HepG2 (cell line): Measurements from ENCODE around the gene SERPIND1. TPM values are rescaled to one million over a fixed set of nuclear protein-coding genes. Genes with fewer than 3 reads are reported as not detected.

Experiments
- ATAC-seq: fragments of 200-7000 bp; cut with Tn5 transposase; 3 replicates; pipeline ENCODE4 v1.9.1; 2020; ENCODE audit warnings: mild to moderate bottlenecking, moderate library complexity
- BruUV-seq: library from RNA; stranded (reverse); fragments of 400-500 nt; replicated peaks from 2 replicates; lab custom pipeline; 2021; lab: Mats Ljungman, UMichigan
- CTCF ChIA-PET: fragments of 300-600 bp; formaldehyde crosslinking; extraction: SDS; loops from one replicate; lab custom pipeline; 2021; ENCODE audit warnings: low total read pairs, inconsistent platforms, low intra/inter-chr PET ratio; lab: Yijun Ruan, JAX
- POLR2A ChIA-PET: fragments of 350-600 bp; sonication (Branson Sonifier 250); formaldehyde crosslinking; loops from one replicate; lab custom pipeline; 2020; ENCODE audit warnings: antibody characterized with exemption, inconsistent platforms; lab: Yijun Ruan, JAX
- DNase-seq: peaks from one replicate; pipeline ENCODE4 v3.0.0-alpha.2; 2015; ENCODE audit warnings: low spot score
- FAIRE-seq: peaks from 3 replicates; lab custom pipeline; 2011; peaks lifted over from hg19 to GRCh38; lab: Jason Lieb, UNC
- H2AFZ ChIP-seq: one replicate; pipeline ENCODE4 v1.6.1; 2011; ENCODE audit warnings: low read length, inconsistent platforms
- H3K27ac ChIP-seq: fragments of 300-600 bp; 3 replicates; pipeline ENCODE4 v1.8.0; 2011; ENCODE audit warnings: mixed run types, mild to moderate bottlenecking, mixed read lengths, low read length, inconsistent platforms; ENCODE audit not compliant: insufficient read depth; ENCODE audit errors: extremely low read length
- H3K27me3 ChIP-seq, 2 experiments: fragments of 200-600 bp in 1 of 2; 2 replicates in 1 of 2; 3 replicates in 1 of 2; pipeline versions ENCODE4 v1.6.0 to v1.8.0; 2011; ENCODE audit warnings: low read length in 2 of 2, mild to moderate bottlenecking in 2 of 2, moderate library complexity in 2 of 2, inconsistent platforms in 1 of 2; ENCODE audit not compliant: insufficient read depth in 2 of 2, control insufficient read depth in 1 of 2
- H3K36me3 ChIP-seq, 2 experiments: fragments of 200-600 bp in 1 of 2; replicated peaks in 1 of 2; 2 replicates in 1 of 2; 3 replicates in 1 of 2; pipeline versions ENCODE4 v1.5.1 to v1.8.0; 2011; ENCODE audit warnings: low read length in 2 of 2, inconsistent platforms in 1 of 2; ENCODE audit not compliant: insufficient read depth in 2 of 2, control insufficient read depth in 1 of 2
- H3K4me1 ChIP-seq: 2 replicates; pipeline ENCODE4 v1.5.1; 2012; ENCODE audit warnings: low read length, inconsistent platforms; ENCODE audit not compliant: insufficient read depth
- H3K4me2 ChIP-seq: 2 replicates; pipeline ENCODE4 v1.6.0; 2011; ENCODE audit warnings: low read depth, low read length, inconsistent platforms
- H3K4me3 ChIP-seq, 3 experiments: fragments of 200-600 bp in 1 of 3; sonication (generic), shearing (Covaris generic) in 1 of 3; replicated peaks in 1 of 3; 2 replicates each; pipeline ENCODE4 v1.5.1; 2011 to 2016; ENCODE audit warnings: low read length in 3 of 3, inconsistent platforms in 2 of 3, low read depth in 2 of 3, mild to moderate bottlenecking in 2 of 3, control low read depth in 1 of 3, mixed read lengths in 1 of 3; ENCODE audit not compliant: insufficient read depth in 1 of 3
- H3K79me2 ChIP-seq: one replicate; pipeline ENCODE4 v1.6.1; 2011; ENCODE audit warnings: low read length, inconsistent platforms; ENCODE audit not compliant: insufficient read depth
- H3K9ac ChIP-seq: 2 replicates; pipeline ENCODE4 v1.6.0; 2011; ENCODE audit warnings: mild to moderate bottlenecking, low read depth, low read length, inconsistent platforms; ENCODE audit not compliant: insufficient read depth
- H3K9me3 ChIP-seq: 2 replicates; pipeline ENCODE4 v1.5.1; 2012; ENCODE audit warnings: mild to moderate bottlenecking, low read length
- H4K20me1 ChIP-seq: 2 replicates; pipeline ENCODE4 v1.6.0; 2011; ENCODE audit warnings: inconsistent platforms, mild to moderate bottlenecking, low read length, moderate library complexity; ENCODE audit not compliant: insufficient read depth
- CTCF ChIP-seq: sonication (generic); formaldehyde crosslinking; IDR thresholded peaks from 2 replicates; pipeline ENCODE4 v1.5.0; 2020; ENCODE audit warnings: mild to moderate bottlenecking, missing genetic modification reagents, moderate library complexity
- KLF16 ChIP-seq, 2 experiments: sonication (generic) in 1 of 2; formaldehyde crosslinking in 1 of 2; IDR thresholded peaks; 2 replicates each; pipeline versions ENCODE4 v1.6.1 to v1.8.0; 2016 to 2023; ENCODE audit warnings: missing genetic modification reagents in 2 of 2, missing compliant biosample characterization in 1 of 2
- MAFK ChIP-seq, 2 experiments: IDR thresholded peaks in 1 of 2; conservative IDR thresholded peaks in 1 of 2; 2 replicates each; pipeline ENCODE4 v1.6.1; 2011; ENCODE audit warnings: improper control_type of control experiment in 2 of 2, low read length in 2 of 2
- RXRA ChIP-seq: sonication (generic); formaldehyde crosslinking; IDR thresholded peaks from 2 replicates; pipeline ENCODE4 v1.5.1; 2020; ENCODE audit warnings: missing genetic modification reagents
- SMC3 ChIP-seq: IDR thresholded peaks from 2 replicates; pipeline ENCODE4 v1.6.1; 2011; ENCODE audit warnings: low read length, improper control_type of control experiment
- ZBTB7A ChIP-seq: sonication (generic); formaldehyde crosslinking; IDR thresholded peaks from 2 replicates; pipeline ENCODE4 v1.8.0; 2022; ENCODE audit warnings: mild to moderate bottlenecking, missing genetic modification reagents
- WGBS: methylation state at CpG from one replicate; pipeline ENCODE4 v1.1.6; 2017; ENCODE audit warnings: low lambda C conversion rate; 5-methylcytosine and 5-hydroxymethylcytosine counted together
- in situ Hi-C: cut with HindIII; loops from 2 replicates; pipeline ENCODE4 v1.10.0; 2017; ENCODE audit warnings: low pct_unique_long_range_greater_than_20kb; ENCODE audit not compliant: extremely low pct_ligation_motif_present
- intact Hi-C: fragments of 100-400 bp; cut with micrococcal nuclease; formaldehyde crosslinking; loops from one replicate; pipeline ENCODE4 v1.10.0; 2022; ENCODE audit not compliant: unreplicated experiment
- polyA plus RNA-seq, 8 experiments: library from polyadenylated mRNA; depleted of rRNA in 3 of 8; stranded (reverse) in 7 of 8; unstranded in 1 of 8; fragments of >200 nt; fragmentation: Illumina TruSeq in 4 of 8; extraction: Trizol in 4 of 8; gene quantifications; 2 replicates each; pipeline versions ENCODE4 v1.2.1 to v1.2.3, GENCODE V29; 2011 to 2016; ENCODE audit warnings: low read depth in 4 of 8, missing spikeins in 1 of 8, mixed read lengths in 1 of 8; ENCODE audit not compliant: insufficient read depth in 1 of 8
- total RNA-seq, 5 experiments: library from RNA; depleted of rRNA; stranded (reverse); fragments of >200 nt; fragmentation: Illumina TruSeq; extraction: Trizol; gene quantifications; 2 replicates each; pipeline ENCODE4 v1.2.3, GENCODE V29; 2016; ENCODE audit warnings: low read depth in 1 of 5
- TF ChIP-seq, protein P1 (sequence below): IDR thresholded peaks from 2 replicates; pipeline ENCODE4 v1.6.1; 2018; ENCODE audit warnings: missing genetic modification reagents, mild to moderate bottlenecking, missing compliant biosample characterization
- TF ChIP-seq, protein P2 (sequence below): IDR thresholded peaks from 2 replicates; pipeline ENCODE4 v1.6.1; 2016; ENCODE audit warnings: low read depth, control low read depth

SERPIND1 gene
- total and polyA plus RNA-seq, 2 of the 13 experiments (the other 11 are each of a cell fraction or from before 2014, with no cell fraction given): 111 to 350 TPM

GRCh38 chr22:20802922-20803553 lies 29.1 kb downstream of the SERPIND1 start:
- no TSS peak for BruUV-seq
- peaks cover 34 to 84% of the 10 kb centered on the region in 2 experiments for H3K36me3 ChIP-seq
- intact Hi-C loops (no loop called here), in situ Hi-C loops (no loop called here)
- no peaks in the 10 kb centered on the region for H3K4me1 ChIP-seq
- DNase-seq: no peak
- no peak overlapping the region for H2AFZ ChIP-seq
- 92% methylated on average over 5 of the region's 11 CpGs for WGBS
- no peak for ATAC-seq
- no peak for FAIRE-seq
- H3K9me3 ChIP-seq: no peaks in the 10 kb centered on the region
- TF ChIP-seq MAFK (conservative IDR thresholded peaks at IDR 0.05 in 1 of 2, IDR thresholded peaks at IDR 0.05 in 1 of 2; ENCODE audit: low read length in 2 of 2): no peak
- TF ChIP-seq, all 625 proteins: peak for 0
- H3K27me3 ChIP-seq: no peaks in the 10 kb centered on the region
- no peaks in the 10 kb centered on the region for H4K20me1 ChIP-seq
- CTCF ChIA-PET: interaction anchor here (1.2 to 1.7 kb wide), 2 partner anchors 25 to 82 kb away, joined by 3 to 12 read pairs; no protein-coding TSS in a partner anchor
- H3K27ac ChIP-seq: no peak overlapping the region
- no peak overlapping the region for H3K4me3 ChIP-seq
- H3K4me2 ChIP-seq: no peak overlapping the region
- no peaks in the 10 kb centered on the region for H3K79me2 ChIP-seq
- POLR2A ChIA-PET: interaction anchor here (1.4 kb wide), 1 partner anchor 12 kb away, joined by 3 read pairs; no protein-coding TSS in a partner anchor
- no peak overlapping the region for H3K9ac ChIP-seq

GRCh38 chr22:20803696-20804324 lies 29.9 kb downstream of the SERPIND1 start:
- WGBS: 92% methylated on average over 6 of the region's 11 CpGs
- CTCF ChIA-PET: interaction anchor here (1.2 to 1.7 kb wide), 2 partner anchors 26 to 82 kb away, joined by 3 to 12 read pairs; no protein-coding TSS in a partner anchor
- Histone ChIP-seq H3K27ac (no peak overlapping the region), H4K20me1 (no peaks in the 10 kb centered on the region), H3K4me3 (no peak overlapping the region), H3K79me2 (no peaks in the 10 kb centered on the region), H3K9me3 (no peaks in the 10 kb centered on the region), H2AFZ (no peak overlapping the region), H3K4me1 (no peaks in the 10 kb centered on the region), H3K9ac (no peak overlapping the region), H3K4me2 (no peak overlapping the region), H3K27me3 (no peaks in the 10 kb centered on the region), H3K36me3 (peaks cover 27 to 79% of the 10 kb centered on the region in 2 experiments)
- intact Hi-C loops: loop anchor here (1.0 kb wide), 1 partner anchor 81 kb away; no protein-coding TSS in a partner anchor
- peak; percentile 40 for DNase-seq
- no TSS peak for BruUV-seq
- POLR2A ChIA-PET: interaction anchor here (0.8 to 1.1 kb wide), 3 partner anchors 23 to 198 kb away, joined by 3 to 4 read pairs (median 3); partner anchors contain the start of gene THAP7
- no peak for FAIRE-seq
- in situ Hi-C loops: no loop called here
- ATAC-seq: peak; percentile 93
- TF ChIP-seq RXRA (CRISPR knock-in tag) (peak; percentile 42; the same call in 1 of the 2 replicates), KLF16 (CRISPR knock-in tag; IDR thresholded peaks at IDR 0.05) (no peak), ZBTB7A (peak; percentile 38; the same call in 1 of the 2 replicates), CTCF (CRISPR knock-in tag) (peak; percentile 88), SMC3 (peak; percentile 39; the same call in 1 of the 2 replicates)
- TF ChIP-seq, protein P1, sequence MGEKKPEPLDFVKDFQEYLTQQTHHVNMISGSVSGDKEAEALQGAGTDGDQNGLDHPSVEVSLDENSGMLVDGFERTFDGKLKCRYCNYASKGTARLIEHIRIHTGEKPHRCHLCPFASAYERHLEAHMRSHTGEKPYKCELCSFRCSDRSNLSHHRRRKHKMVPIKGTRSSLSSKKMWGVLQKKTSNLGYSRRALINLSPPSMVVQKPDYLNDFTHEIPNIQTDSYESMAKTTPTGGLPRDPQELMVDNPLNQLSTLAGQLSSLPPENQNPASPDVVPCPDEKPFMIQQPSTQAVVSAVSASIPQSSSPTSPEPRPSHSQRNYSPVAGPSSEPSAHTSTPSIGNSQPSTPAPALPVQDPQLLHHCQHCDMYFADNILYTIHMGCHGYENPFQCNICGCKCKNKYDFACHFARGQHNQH (CRISPR knock-in tag): 0 out of 2 replicates have a peak, but pooled peaks have one; percentile 22
- TF ChIP-seq, protein P2, sequence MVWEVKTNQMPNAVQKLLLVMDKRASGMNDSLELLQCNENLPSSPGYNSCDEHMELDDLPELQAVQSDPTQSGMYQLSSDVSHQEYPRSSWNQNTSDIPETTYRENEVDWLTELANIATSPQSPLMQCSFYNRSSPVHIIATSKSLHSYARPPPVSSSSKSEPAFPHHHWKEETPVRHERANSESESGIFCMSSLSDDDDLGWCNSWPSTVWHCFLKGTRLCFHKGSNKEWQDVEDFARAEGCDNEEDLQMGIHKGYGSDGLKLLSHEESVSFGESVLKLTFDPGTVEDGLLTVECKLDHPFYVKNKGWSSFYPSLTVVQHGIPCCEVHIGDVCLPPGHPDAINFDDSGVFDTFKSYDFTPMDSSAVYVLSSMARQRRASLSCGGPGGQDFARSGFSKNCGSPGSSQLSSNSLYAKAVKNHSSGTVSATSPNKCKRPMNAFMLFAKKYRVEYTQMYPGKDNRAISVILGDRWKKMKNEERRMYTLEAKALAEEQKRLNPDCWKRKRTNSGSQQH (CRISPR knock-in tag): no peak
